TTC549 (cell line): ENCODE data around the gene CLEC2A.
"Not testable (repeated sequence)": the region's sequence is repeated elsewhere in the genome, so short reads cannot be mapped to it uniquely, and the experiment has no call there.

Source experiments
- FAIRE-seq: peaks from 2 replicates; lab custom pipeline; 2012; peaks lifted over from hg19 to GRCh38; lab: Jason Lieb, UNC

The CLEC2A gene

GRCh38 chr12:9932270-9932669 lies at the start of gene CLEC2A:
TSS of gene CLEC2A (minus strand) at chr12:9932370. CDS start at chr12:9932329, 41 bp downstream.
- FAIRE-seq: no peak

- FAIRE-seq: no peak
Measured at GRCh38 chr12:9980126-9980525, 48.0 kb upstream of the CLEC2A start.

GRCh38 chr12:9977916-9978315 lies 45.7 kb upstream of the CLEC2A start:
- peak; percentile 49 for FAIRE-seq

- not testable (repeated sequence) for FAIRE-seq
Measured at GRCh38 chr12:9976626-9977025, 44.5 kb upstream of the CLEC2A start.

GRCh38 chr12:9975614-9976013 lies 43.4 kb upstream of the CLEC2A start:
- no peak for FAIRE-seq

GRCh38 chr12:9974731-9975130 lies 42.6 kb upstream of the CLEC2A start:
- not testable (repeated sequence) for FAIRE-seq

GRCh38 chr12:9973949-9974348 lies 41.8 kb upstream of the CLEC2A start:
- no peak for FAIRE-seq

- FAIRE-seq: no peak
Measured at GRCh38 chr12:9971181-9971580, 39.0 kb upstream of the CLEC2A start, which contains the start of gene CLEC12A. TSS of gene CLEC12A (plus strand) at chr12:9971409. CDS start at chr12:9971597, 188 bp downstream.

- FAIRE-seq: no peak
Measured at GRCh38 chr12:9969673-9970072, 37.5 kb upstream of the CLEC2A start.

GRCh38 chr12:9961901-9962300 lies 29.7 kb upstream of the CLEC2A start:
- no peak for FAIRE-seq

- no peak for FAIRE-seq
Measured at GRCh38 chr12:9961106-9961505, 28.9 kb upstream of the CLEC2A start.

GRCh38 chr12:9960590-9960989 lies 28.4 kb upstream of the CLEC2A start:
- FAIRE-seq: no peak

- no peak for FAIRE-seq
Measured at GRCh38 chr12:9957834-9958233, 25.7 kb upstream of the CLEC2A start.

- FAIRE-seq: not testable (repeated sequence)
Measured at GRCh38 chr12:9952954-9953729, 21.0 kb upstream of the CLEC2A start.

GRCh38 chr12:9951026-9951675 lies 19.0 kb upstream of the CLEC2A start:
- no peak for FAIRE-seq

- FAIRE-seq: no peak
Measured at GRCh38 chr12:9948606-9949296, 16.6 kb upstream of the CLEC2A start.

GRCh38 chr12:9947674-9948073 lies 15.5 kb upstream of the CLEC2A start:
- FAIRE-seq: no peak

- no peak for FAIRE-seq
Measured at GRCh38 chr12:9944391-9944790, 12.2 kb upstream of the CLEC2A start.

- no peak for FAIRE-seq
Measured at GRCh38 chr12:9943240-9943639, 11.1 kb upstream of the CLEC2A start.

- no peak for FAIRE-seq
Measured at GRCh38 chr12:9941838-9942237, 9.7 kb upstream of the CLEC2A start.

GRCh38 chr12:9940375-9940774 lies 8.2 kb upstream of the CLEC2A start:
- peak; percentile 61 for FAIRE-seq

GRCh38 chr12:9936591-9936990 lies 4.4 kb upstream of the CLEC2A start:
- no peak for FAIRE-seq

GRCh38 chr12:9935026-9935425 lies 2.9 kb upstream of the CLEC2A start:
- FAIRE-seq: no peak
